BJ (cell line): ENCODE results near the gene DDX31. TPM values are rescaled to one million over a fixed set of nuclear protein-coding genes. Genes with fewer than 3 reads are reported as not detected.

Source experiments
- CTCF ChIA-PET: fragments of 350-600 bp; formaldehyde crosslinking; extraction: SDS; loops from one replicate; lab custom pipeline; 2021; ENCODE audit warnings: antibody characterized with exemption, inconsistent platforms; lab: Yijun Ruan, JAX
- POLR2A ChIA-PET: fragments of 300-600 bp; sonication (Branson Sonifier 250); formaldehyde crosslinking; extraction: SDS; loops from one replicate; lab custom pipeline; 2021; ENCODE audit warnings: antibody characterized with exemption; lab: Charles Lee
- DNase-seq: peaks from one replicate; pipeline ENCODE4 v3.0.0-alpha.2; 2011; ENCODE audit warnings: low read depth
- H3K27me3 ChIP-seq: 2 replicates; pipeline ENCODE4 v1.6.0; 2011; ENCODE audit warnings: low read length; ENCODE audit not compliant: control insufficient read depth, insufficient read depth
- H3K36me3 ChIP-seq: 2 replicates; pipeline ENCODE4 v1.5.1; 2011; ENCODE audit warnings: low read length; ENCODE audit not compliant: control insufficient read depth, insufficient read depth
- H3K4me3 ChIP-seq: 2 replicates; pipeline ENCODE4 v1.5.1; 2011; ENCODE audit warnings: low read depth, mild to moderate bottlenecking, control low read depth, low read length
- polyA plus RNA-seq: library from polyadenylated mRNA; depleted of rRNA; stranded (reverse); fragments of >200 nt; gene quantifications from 2 replicates; pipeline ENCODE4 v1.2.3, GENCODE V29; 2011
- TF ChIP-seq, protein P1 (sequence below): IDR thresholded peaks from 2 replicates; pipeline ENCODE4 v1.5.1; 2011; ENCODE audit warnings: low read depth, mild to moderate bottlenecking, control low read depth, inconsistent platforms, low read length, moderate library complexity; ENCODE audit not compliant: insufficient read depth

Gene DDX31
- polyA plus RNA-seq, 1 experiment, result 12.3 TPM

DNA sequence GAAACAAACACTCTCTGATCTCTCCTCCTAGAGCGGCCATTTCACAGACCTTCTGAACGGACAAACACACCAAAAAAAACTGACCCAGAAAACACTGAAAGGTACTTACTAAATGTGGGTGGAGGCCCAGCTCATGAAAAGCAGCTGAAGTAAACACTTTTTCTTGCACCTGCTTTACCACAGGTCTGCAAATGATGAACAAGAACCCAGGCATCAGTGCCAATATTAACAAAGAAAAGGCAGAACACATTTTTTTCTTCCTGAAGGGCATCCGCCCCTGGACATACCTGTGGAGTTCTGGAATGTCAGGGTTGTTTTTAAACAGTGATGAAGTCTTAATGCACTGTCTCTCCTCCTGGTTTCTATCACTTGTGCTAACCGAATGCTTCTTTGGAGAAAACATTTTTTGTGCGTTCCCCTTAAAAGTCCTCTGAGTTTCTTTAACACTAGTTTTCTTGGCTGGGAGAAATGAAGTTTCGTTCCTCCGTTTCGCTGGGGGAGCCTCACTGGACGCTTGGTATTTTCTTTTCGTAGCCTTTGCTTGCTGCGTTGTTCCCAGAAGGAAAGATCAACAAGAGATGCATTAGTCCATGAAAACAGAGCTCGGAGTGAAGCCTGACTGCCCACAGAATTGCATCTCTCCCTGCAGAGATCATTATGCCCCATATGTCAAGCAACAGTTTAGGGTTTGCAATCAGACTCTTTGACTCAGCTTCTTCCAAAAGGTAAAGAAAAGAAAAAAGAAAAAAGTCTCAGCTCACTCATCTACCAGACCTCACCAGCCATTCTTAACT is 7.4 kb downstream of the DDX31 start:
- TF ChIP-seq, protein P1, sequence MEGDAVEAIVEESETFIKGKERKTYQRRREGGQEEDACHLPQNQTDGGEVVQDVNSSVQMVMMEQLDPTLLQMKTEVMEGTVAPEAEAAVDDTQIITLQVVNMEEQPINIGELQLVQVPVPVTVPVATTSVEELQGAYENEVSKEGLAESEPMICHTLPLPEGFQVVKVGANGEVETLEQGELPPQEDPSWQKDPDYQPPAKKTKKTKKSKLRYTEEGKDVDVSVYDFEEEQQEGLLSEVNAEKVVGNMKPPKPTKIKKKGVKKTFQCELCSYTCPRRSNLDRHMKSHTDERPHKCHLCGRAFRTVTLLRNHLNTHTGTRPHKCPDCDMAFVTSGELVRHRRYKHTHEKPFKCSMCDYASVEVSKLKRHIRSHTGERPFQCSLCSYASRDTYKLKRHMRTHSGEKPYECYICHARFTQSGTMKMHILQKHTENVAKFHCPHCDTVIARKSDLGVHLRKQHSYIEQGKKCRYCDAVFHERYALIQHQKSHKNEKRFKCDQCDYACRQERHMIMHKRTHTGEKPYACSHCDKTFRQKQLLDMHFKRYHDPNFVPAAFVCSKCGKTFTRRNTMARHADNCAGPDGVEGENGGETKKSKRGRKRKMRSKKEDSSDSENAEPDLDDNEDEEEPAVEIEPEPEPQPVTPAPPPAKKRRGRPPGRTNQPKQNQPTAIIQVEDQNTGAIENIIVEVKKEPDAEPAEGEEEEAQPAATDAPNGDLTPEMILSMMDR, result no peak
- ChIA-PET CTCF (interaction anchor here (1.0 to 3.8 kb wide), 2 partner anchors 11 to 155 kb away, joined by 3 to 18 read pairs; no protein-coding TSS in a partner anchor), POLR2A (no interaction called here)
- DNase-seq, result no peak
- Histone ChIP-seq H3K36me3 (peaks cover 10% of the 10 kb centered on the region), H3K27me3 (no peaks in the 10 kb centered on the region), H3K4me3 (no peak overlapping the region)

- Histone ChIP-seq H3K27me3 (no peaks in the 10 kb centered on the region), H3K4me3 (no peak overlapping the region), H3K36me3 (peaks cover 11% of the 10 kb centered on the region)
- POLR2A ChIA-PET, result no interaction called here
- no peak for DNase-seq
- TF ChIP-seq, protein P1, result no peak
- CTCF ChIA-PET, result interaction anchor here (0.7 kb wide), 1 partner anchor 249 kb away, joined by 3 read pairs; no protein-coding TSS in a partner anchor
Measured at GRCh38 chr9:132656299-132656698, 13.5 kb downstream of the DDX31 start.

GRCh38 chr9:132651259-132651658 is 18.5 kb downstream of the DDX31 start:
- ChIA-PET CTCF (interaction anchor here (0.6 to 2.5 kb wide), 14 partner anchors 9 to 501 kb away, joined by 3 to 18 read pairs (median 4); partner anchors contain the start of gene CFAP77), POLR2A (no interaction called here)
- TF ChIP-seq, protein P1, result peak; percentile 68
- no peak for DNase-seq
- H3K4me3 ChIP-seq, result no peak overlapping the region
- H3K36me3 ChIP-seq, result peaks cover 7% of the 10 kb centered on the region
- no peaks in the 10 kb centered on the region for H3K27me3 ChIP-seq

- no peak for DNase-seq
- POLR2A ChIA-PET, result no interaction called here
- H3K27me3 ChIP-seq, result no peaks in the 10 kb centered on the region
- TF ChIP-seq, protein P1, result no peak
- CTCF ChIA-PET, result interaction anchor here (0.6 to 0.8 kb wide), 2 partner anchors 140 to 219 kb away, joined by 3 to 5 read pairs; no protein-coding TSS in a partner anchor
- peaks cover 16% of the 10 kb centered on the region for H3K36me3 ChIP-seq
- no peak overlapping the region for H3K4me3 ChIP-seq
Measured at GRCh38 chr9:132648685-132649084, 21.1 kb downstream of the DDX31 start.

GRCh38 chr9:132648283-132648682 is 21.5 kb downstream of the DDX31 start:
- H3K4me3 ChIP-seq, result no peak overlapping the region
- TF ChIP-seq, protein P1, result no peak
- H3K36me3 ChIP-seq, result peaks cover 16% of the 10 kb centered on the region
- POLR2A ChIA-PET, result no interaction called here
- DNase-seq, result no peak
- H3K27me3 ChIP-seq, result no peaks in the 10 kb centered on the region
- CTCF ChIA-PET, result interaction anchor here (0.6 to 0.8 kb wide), 2 partner anchors 140 to 218 kb away, joined by 3 to 5 read pairs; no protein-coding TSS in a partner anchor
